ENCODE data around the gene CMYA5. TPM values are rescaled to one million over a fixed set of nuclear protein-coding genes. Genes with fewer than 3 reads are reported as not detected.

CMYA5 gene
- total RNA-seq, 1 donor from 2014 or later = 0.11 TPM

GRCh38 chr5:79825802-79826201 lies 136.2 kb downstream of the CMYA5 start:
- intact Hi-C loops (cut with micrococcal nuclease) = no loop called here
- no peak overlapping the region for H3K4me3 Mint-ChIP-seq

GRCh38 chr5:79827159-79827629 lies 137.6 kb downstream of the CMYA5 start:
- Mint-ChIP-seq H3K9me3 (no peaks in the 10 kb centered on the region), H3K4me3 (no peak overlapping the region), H3K4me1 (no peaks in the 10 kb centered on the region), H3K27ac (no peak overlapping the region), H3K27me3 (peaks cover 9% of the 10 kb centered on the region), H3K36me3 (ENCODE audit: low read depth) (no peaks in the 10 kb centered on the region)
- ChIA-PET CTCF (no interaction called here), POLR2A (no interaction called here)
- intact Hi-C loops (cut with micrococcal nuclease) = no loop called here
- ATAC-seq (ENCODE audit: low read depth) (no peak), DNase-seq (no peak)
- TF ChIP-seq, protein P1, sequence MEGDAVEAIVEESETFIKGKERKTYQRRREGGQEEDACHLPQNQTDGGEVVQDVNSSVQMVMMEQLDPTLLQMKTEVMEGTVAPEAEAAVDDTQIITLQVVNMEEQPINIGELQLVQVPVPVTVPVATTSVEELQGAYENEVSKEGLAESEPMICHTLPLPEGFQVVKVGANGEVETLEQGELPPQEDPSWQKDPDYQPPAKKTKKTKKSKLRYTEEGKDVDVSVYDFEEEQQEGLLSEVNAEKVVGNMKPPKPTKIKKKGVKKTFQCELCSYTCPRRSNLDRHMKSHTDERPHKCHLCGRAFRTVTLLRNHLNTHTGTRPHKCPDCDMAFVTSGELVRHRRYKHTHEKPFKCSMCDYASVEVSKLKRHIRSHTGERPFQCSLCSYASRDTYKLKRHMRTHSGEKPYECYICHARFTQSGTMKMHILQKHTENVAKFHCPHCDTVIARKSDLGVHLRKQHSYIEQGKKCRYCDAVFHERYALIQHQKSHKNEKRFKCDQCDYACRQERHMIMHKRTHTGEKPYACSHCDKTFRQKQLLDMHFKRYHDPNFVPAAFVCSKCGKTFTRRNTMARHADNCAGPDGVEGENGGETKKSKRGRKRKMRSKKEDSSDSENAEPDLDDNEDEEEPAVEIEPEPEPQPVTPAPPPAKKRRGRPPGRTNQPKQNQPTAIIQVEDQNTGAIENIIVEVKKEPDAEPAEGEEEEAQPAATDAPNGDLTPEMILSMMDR (IDR thresholded peaks at IDR 0.05) = no peak

More at GRCh38 chr5:79825802-79826201, 136.2 kb downstream of the CMYA5 start:
- POLR2A ChIA-PET = no interaction called here
- no peak for DNase-seq
- no peaks in the 10 kb centered on the region for H3K36me3 Mint-ChIP-seq (ENCODE audit: low read depth)
- H3K4me1 Mint-ChIP-seq = no peaks in the 10 kb centered on the region
- TF ChIP-seq, protein P1 (IDR thresholded peaks at IDR 0.05) = no peak
- CTCF ChIA-PET = no interaction called here
- no peak for ATAC-seq (ENCODE audit: low read depth)
- H3K27ac Mint-ChIP-seq = no peak overlapping the region
- H3K9me3 Mint-ChIP-seq = peaks cover 2% of the 10 kb centered on the region
- H3K27me3 Mint-ChIP-seq = peaks cover 9% of the 10 kb centered on the region

DNA sequence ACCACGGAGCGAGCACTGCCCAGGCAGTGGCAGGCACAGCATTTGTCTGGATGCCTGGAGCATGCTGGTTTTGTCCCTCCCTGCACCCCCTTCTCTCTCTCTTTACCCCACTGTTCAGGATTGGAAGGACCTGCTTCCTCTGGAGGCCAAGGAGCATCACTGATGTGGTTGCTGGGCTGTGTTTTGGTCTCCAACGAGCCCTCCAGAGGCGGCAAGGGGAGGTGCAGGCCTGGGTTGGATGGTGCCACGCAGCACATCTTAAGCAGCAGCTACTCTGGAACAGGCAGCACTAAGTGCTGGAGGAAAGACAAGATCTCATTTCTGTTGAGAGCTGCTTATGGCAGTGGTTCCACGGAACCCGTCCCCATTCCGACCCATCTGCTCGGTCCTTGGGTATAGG lies 139.6 kb downstream of the CMYA5 start:
- DNase-seq (no peak), ATAC-seq (ENCODE audit: low read depth) (no peak)
- no peak overlapping the region for H3K27ac Mint-ChIP-seq
- ChIA-PET POLR2A (no interaction called here), CTCF (interaction anchor here (0.7 kb wide), 1 partner anchor 255 kb away, joined by 3 read pairs; no protein-coding TSS in a partner anchor)
- H3K36me3 Mint-ChIP-seq (ENCODE audit: low read depth) = no peaks in the 10 kb centered on the region
- TF ChIP-seq, protein P1 (IDR thresholded peaks at IDR 0.05) = no peak
- no peaks in the 10 kb centered on the region for H3K4me1 Mint-ChIP-seq
- no peak overlapping the region for H3K4me3 Mint-ChIP-seq
- intact Hi-C loops (cut with micrococcal nuclease) = no loop called here
- H3K27me3 Mint-ChIP-seq = peaks cover 6% of the 10 kb centered on the region
- H3K9me3 Mint-ChIP-seq = no peaks in the 10 kb centered on the region

GRCh38 chr5:79831381-79832309 lies 142.0 kb downstream of the CMYA5 start:
- no peaks in the 10 kb centered on the region for H3K36me3 Mint-ChIP-seq (ENCODE audit: low read depth)
- ChIA-PET POLR2A (no interaction called here), CTCF (interaction anchor here (1.2 kb wide), 1 partner anchor 26 kb away, joined by 4 read pairs; no protein-coding TSS in a partner anchor)
- no peak overlapping the region for H3K4me3 Mint-ChIP-seq
- no peak for DNase-seq
- no peak for ATAC-seq (ENCODE audit: low read depth)
- intact Hi-C loops (cut with micrococcal nuclease) = no loop called here
- TF ChIP-seq, protein P1 (IDR thresholded peaks at IDR 0.05) = no peak
- H3K27me3 Mint-ChIP-seq = peaks cover 4% of the 10 kb centered on the region
- H3K9me3 Mint-ChIP-seq = no peaks in the 10 kb centered on the region
- no peak overlapping the region for H3K27ac Mint-ChIP-seq
- H3K4me1 Mint-ChIP-seq = no peaks in the 10 kb centered on the region

DNA sequence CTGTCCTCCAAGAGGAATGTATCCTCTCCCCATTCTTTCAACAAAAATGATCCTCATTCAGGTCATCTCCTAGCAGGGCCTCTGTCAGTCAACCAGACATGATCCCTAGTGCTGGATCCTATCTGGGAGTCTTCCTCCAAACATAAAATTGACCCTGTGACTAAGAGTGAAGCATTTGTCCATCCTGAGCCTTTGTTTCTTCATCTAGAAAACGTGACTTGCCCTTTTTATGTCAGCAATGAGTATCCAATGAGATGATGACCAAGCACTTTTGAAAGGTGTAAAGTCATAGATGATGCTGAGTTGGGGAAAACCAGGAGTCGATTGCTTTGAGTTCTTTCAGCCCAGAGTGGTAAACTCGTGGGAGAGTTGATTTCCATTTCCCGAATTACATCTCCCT lies 143.3 kb downstream of the CMYA5 start:
- Mint-ChIP-seq H3K27ac (no peak overlapping the region), H3K4me3 (no peak overlapping the region), H3K9me3 (no peaks in the 10 kb centered on the region), H3K27me3 (peaks cover 7% of the 10 kb centered on the region), H3K4me1 (no peaks in the 10 kb centered on the region), H3K36me3 (ENCODE audit: low read depth) (no peaks in the 10 kb centered on the region)
- ChIA-PET CTCF (no interaction called here), POLR2A (no interaction called here)
- DNase-seq (no peak), ATAC-seq (ENCODE audit: low read depth) (no peak)
- intact Hi-C loops (cut with micrococcal nuclease) = no loop called here
- TF ChIP-seq, protein P1 (IDR thresholded peaks at IDR 0.05) = no peak

Data from activated B cell treated with CpG ODN at 0.5 μM for 24 hours (primary cell).